Ecto neural progenitor cell (in vitro differentiated cells): Measurements from ENCODE around the gene IFIT1.
A peak's percentile ranks its signal among the peaks of the same experiment; 100 is the strongest.
"Not testable (repeated sequence)": the region's sequence is repeated elsewhere in the genome, so short reads cannot be mapped to it uniquely, and the experiment has no call there.

Experiments used
- DNase-seq: peaks from one replicate; pipeline ENCODE4 v3.0.0-alpha.2; 2018; ENCODE audit warnings: low spot score

The IFIT1 gene

GRCh38 chr10:89398003-89398749 is 5.8 kb downstream of the IFIT1 start:
- no peak for DNase-seq

DNA sequence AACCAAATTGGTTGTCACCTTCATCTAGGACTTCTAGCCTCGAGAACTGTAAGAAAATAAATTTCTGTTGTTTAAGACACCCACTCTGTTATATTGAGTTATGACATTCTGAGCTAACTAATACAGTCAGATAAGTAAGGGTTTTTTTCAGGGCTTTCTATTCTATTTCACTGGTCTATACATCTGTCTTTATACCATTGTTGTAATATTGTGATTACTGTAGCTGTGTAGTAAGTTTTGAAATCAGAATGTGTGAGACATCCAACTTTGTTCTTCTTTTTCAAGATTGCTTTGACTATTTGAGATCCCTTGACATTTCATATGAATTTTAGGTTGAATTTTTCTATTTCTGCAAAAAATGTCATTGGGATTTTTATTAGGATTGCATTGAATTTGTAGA is 7.5 kb downstream of the IFIT1 start:
- no peak for DNase-seq

GRCh38 chr10:89403043-89403442 is 10.6 kb downstream of the IFIT1 start:
- no peak for DNase-seq

DNA sequence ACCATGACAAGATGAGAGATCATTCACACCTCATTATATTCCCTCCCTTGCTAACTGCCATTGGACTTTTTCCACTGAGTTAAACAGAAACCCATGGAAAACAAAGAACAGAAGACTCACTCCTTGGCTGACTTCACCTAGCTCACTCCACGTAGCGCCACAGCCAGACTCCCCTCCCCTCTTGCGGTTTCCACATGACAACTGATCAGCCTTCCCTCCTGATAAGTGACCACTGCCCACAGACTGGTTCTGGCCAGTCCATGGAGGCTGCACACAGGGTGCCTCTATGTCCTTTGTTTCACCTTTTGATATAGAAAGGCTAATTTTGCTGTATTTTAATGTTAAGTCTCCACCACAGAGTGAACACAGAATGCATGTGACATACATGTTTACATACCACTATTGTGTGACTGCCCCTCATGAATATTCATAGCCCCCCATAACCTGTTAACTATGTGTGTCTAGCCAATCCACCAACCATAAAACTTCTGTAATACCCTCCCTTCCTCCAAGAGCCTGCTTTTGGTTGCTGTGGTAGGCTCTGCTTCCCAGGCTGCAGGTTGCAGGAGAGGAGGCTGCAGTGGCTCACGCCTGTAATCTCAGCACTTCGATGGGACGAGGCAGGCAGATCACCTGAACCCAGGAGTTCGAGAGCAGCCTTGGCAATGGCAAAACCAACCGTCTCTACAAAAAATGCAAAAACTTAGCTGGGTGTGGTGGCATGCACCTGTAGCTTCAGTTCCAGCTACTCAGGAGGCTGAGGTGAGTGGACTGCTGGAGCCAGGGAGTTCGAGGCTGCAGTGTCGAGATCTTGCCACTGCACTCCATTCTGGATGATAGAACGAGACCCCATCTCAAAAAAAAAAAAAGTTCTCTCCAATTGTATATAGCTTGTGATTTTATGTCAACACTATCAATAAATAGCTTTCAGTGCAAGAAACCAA is 12.0 kb downstream of the IFIT1 start:
- no peak for DNase-seq

- DNase-seq = not testable (repeated sequence)
Observed at GRCh38 chr10:89406178-89406577, 13.8 kb downstream of the IFIT1 start.

DNA sequence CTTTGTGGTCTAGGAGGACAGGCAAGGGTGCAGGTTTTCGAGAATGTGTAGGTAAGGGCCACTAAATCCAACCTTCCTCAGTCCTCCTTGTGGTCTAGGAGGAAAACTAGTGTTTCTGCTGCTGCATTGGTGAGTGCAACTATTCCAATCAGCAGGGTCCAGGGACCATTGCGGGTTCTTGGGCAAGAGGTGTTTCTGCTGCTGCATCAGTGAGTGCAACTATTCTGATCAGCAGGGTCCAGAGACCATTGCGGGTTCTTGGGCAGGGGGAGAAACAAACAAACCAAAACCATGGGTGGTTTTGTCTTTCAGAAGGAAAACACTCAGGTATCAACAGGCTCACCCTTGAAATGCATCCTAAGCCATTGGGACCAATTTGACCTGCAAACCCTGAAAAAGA is 15.4 kb downstream of the IFIT1 start:
- DNase-seq = not testable (repeated sequence)

GRCh38 chr10:89409282-89409681 is 16.9 kb downstream of the IFIT1 start:
- not testable (repeated sequence) for DNase-seq

DNA sequence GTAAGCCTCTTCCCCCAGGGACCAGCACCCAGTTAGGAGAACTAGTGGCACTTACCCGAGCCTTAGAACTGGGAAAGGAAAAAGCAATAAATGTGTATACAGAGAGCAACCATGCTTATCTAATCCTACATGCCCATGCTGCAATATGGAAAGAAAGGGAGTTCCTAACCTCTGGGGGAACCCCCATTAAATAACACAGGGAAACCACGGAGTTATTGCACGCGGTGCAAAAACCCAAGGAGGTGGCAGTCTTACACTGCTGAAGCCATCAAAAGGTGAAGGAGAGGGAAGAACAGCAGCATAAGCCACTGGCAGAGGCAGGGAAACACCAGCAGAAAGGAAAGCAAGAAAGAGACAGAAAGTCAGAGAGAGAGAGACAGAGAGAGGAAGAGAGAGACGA is 18.1 kb downstream of the IFIT1 start:
- DNase-seq = not testable (repeated sequence)

GRCh38 chr10:89411135-89411534 is 18.7 kb downstream of the IFIT1 start:
- not testable (repeated sequence) for DNase-seq

- not testable (repeated sequence) for DNase-seq
Observed at GRCh38 chr10:89412276-89412675, 19.9 kb downstream of the IFIT1 start.

DNA sequence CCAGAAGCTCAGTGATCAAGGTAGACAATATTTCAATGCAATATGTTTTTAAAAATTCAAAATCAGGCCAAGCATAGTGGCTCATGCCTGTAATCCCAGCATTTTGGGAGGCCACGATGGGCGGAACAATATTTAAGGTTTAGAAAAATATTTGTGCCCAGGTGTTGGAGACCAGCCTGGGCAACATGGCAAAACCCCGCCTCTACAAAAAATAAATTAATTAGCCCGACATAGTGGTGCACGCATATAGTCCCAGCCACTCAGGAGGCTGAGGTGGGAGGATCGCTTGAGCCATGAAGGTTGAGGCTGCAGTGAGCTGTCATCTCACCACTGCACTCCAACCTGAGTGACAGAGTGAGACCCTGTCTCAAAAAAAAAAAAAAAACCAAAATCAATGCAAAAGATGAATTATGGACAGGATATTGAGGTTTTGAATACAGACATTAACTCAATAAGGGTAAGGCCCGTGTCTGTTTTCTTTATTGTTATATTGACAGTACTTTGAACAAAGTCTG is 21.0 kb downstream of the IFIT1 start:
- no peak for DNase-seq

DNA sequence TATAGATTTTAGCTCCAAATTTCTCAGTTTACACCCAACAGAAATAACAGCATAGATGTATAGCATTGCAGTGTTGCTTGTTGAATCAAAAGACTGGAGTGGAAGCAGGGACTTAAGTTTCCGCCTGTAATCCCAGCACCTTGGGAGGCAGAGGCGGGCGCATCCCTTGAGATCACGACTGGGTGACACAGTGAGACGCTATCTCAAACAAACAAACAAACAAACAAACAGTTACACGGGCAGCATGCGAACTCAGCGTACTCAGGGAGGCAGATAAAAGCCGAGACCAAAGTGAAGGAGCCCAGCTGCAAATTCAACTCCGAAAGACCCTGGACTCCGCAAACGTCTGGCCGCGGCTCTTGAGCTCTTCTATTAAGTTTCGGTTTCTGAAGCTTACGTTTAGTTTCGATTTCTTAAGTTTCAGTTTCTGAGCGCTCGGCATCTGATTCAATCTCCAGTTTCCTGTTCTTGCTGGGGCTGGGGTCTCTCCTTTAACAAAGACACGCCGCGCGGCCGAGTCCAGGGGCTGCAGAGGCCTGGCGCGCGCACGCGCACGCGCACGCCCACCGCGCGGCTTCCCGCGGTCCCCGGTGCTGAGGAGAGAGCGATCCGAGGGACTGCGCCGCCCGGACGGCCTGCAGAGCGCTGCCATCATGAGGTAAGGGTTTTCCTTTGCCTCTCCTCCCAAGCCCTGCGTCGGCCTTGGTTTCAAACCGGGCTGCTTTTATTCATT is 21.9 kb downstream of the IFIT1 start, which contains the start of gene IFIT5:
TSS of gene IFIT5 (plus strand) at position 423 of the 733 bp plus-strand sequence. CDS start at position 654, 231 bp downstream.
- DNase-seq = peak; percentile 84

DNA sequence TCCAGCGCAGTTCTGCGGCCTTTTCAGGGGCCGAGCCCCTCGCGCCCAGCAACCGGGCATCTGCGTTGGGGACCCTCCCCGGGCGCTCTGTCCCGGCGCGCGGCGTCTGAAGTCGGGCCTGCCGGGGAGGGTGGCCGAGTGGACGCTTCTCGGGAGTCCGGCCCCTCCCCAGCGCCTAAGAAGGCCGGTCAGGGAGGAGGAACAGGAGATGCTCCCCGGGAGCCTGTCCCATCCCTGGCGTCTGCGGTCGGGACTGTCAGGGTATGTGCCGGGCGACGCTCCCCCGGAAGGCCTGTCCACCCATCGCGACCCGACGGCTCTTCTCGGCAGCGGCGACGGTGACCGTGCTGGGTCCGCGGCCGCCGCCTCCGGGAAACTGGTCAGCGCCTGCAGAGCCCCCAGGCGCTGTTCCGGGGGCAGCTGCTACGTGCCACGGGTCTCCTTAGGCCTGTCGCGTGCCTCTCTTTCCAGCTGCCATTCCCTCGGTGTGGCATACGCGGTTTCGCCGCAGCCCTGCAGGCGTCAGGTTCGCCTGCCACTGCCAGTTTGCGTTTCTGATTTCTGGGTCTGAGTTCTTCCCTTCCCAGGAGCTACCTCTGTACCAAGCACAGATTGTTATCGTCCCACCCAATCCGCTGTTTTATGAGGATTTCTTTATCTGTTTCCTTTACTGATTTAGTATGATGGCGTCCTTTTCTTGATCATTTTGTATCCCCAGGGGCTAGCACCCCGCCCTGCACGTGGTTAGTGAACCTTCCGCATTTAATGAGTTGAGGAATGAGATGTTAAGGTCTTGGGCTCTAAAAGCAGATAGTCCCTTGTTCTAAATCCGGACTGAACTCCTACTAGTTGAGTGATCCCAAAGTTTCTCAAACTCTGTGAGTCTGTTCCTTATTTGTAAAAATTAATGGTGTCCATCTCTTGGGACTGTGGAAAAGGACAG is 22.7 kb downstream of the IFIT1 start:
- no peak for DNase-seq

- DNase-seq = no peak
Observed at GRCh38 chr10:89416465-89416864, 24.0 kb downstream of the IFIT1 start.

- no peak for DNase-seq
Observed at GRCh38 chr10:89419548-89419947, 27.1 kb downstream of the IFIT1 start.

- no peak for DNase-seq
Observed at GRCh38 chr10:89421018-89421476, 28.6 kb downstream of the IFIT1 start.

DNA sequence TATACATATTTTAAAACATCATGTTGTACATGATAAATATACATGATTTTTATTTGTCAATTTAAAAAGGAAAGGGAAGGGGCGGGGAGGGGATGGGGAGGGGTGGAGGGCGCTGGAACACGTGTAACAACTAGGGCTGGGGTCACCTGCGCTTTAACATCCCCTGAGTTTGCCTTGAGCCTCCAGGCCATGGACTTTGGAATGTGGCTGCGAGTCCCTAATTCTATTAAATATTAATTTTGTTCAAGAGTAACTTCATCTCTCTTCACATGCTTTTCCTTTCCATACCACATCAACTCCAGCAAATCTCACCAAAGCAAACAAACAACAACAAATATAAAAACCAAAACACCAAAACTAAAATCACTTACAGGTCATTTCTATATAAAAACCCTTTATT is 32.6 kb downstream of the IFIT1 start:
- no peak for DNase-seq

GRCh38 chr10:89426230-89426868 is 33.9 kb downstream of the IFIT1 start:
- no peak for DNase-seq

GRCh38 chr10:89427629-89428028 is 35.2 kb downstream of the IFIT1 start:
- no peak for DNase-seq

DNA sequence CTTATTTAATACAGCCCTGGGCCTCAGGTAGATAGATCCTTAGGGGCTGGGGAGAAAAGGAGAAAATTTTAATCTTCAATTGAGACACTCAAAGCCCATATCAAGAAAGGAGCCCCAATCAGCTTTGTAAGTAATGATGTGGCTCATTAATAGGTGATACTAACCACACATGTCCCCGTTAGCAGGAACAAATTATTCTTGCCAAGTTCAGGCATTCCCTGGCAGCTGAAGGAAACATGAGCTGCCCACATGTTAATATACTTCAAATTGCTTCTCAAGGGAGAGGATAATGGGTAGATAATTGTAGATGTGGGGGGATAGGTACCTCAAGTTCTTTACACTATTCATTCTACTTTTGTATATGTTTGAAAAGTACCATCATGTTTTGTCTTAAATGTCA is 36.5 kb downstream of the IFIT1 start:
- no peak for DNase-seq
